ENCODE data around the gene OLFML3.

GRCh38 chr1:113999799-114000198 is 20.5 kb downstream of the OLFML3 start:
- TF ChIP-seq POLR2AphosphoS5 (IDR thresholded peaks at IDR 0.05) (no peak), CTCF (IDR thresholded peaks at IDR 0.05) (no peak), POLR2A (IDR thresholded peaks at IDR 0.05) (no peak)
